ENCODE results near the gene GNRH2.

DNA sequence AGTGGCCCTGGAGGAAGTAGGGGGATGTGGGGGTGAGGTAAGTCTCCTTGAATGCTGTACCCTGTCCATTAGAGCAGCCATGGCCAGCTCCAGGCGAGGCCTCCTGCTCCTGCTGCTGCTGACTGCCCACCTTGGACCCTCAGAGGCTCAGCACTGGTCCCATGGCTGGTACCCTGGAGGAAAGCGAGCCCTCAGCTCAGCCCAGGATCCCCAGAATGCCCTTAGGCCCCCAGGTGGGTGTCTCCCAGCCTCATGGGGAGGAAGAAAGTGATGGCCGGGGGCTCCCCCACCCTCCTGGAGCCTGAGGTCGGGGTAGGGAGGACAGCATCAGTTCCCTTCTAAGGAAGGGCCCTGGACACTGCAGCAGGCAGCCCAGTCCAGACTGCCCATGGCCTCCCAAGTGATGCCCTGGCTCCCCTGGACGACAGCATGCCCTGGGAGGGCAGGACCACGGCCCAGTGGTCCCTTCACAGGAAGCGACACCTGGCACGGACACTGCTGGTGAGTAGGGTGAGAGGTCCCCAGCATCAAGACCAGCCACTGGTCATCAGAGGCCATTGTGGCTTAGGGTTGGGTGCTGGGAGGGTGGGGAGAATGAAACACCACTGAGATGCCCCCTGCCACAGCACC is 1.0 kb downstream of the GNRH2 start:
- TF ChIP-seq GATA3 (IDR thresholded peaks at IDR 0.05; ENCODE audit: low read depth, low read length) = no peak
- no peak for TF ChIP-seq GATA2 (IDR thresholded peaks at IDR 0.05; ENCODE audit: low read depth, low read length)

Data from SH-SY5Y (cell line).